Measurements from ENCODE around the gene RIC1.

Gene RIC1

GRCh38 chr9:5805478-5805877 is 176.6 kb downstream of the RIC1 start:
- DNase-seq (ENCODE audit: low read depth in 1 of 2, low spot score in 1 of 2) = no peak
- Histone ChIP-seq H3K27ac (replicated peaks) (no peak overlapping the region), H3K27me3 (ENCODE audit: insufficient read depth, poor library complexity, severe bottlenecking) (no peaks in the 10 kb centered on the region), H3K4me3 (replicated peaks; ENCODE audit: insufficient read depth, low read length) (no peak overlapping the region)
- TF ChIP-seq GABPA (IDR thresholded peaks at IDR 0.05; ENCODE audit: low read depth) (no peak), SPI1 (IDR thresholded peaks at IDR 0.05; ENCODE audit: borderline replicate concordance, low read depth) (no peak), CTCF (IDR thresholded peaks at IDR 0.05; ENCODE audit: insufficient read depth, low read length) (no peak), REST (IDR thresholded peaks at IDR 0.05; ENCODE audit: insufficient replicate concordance, low read depth) (no peak), POLR2AphosphoS5 (IDR thresholded peaks at IDR 0.05; ENCODE audit: low read depth) (no peak)

GRCh38 chr9:5811751-5812150 is 182.8 kb downstream of the RIC1 start:
- H3K27me3 ChIP-seq (ENCODE audit: insufficient read depth, poor library complexity, severe bottlenecking) = no peaks in the 10 kb centered on the region
- TF ChIP-seq SPI1 (IDR thresholded peaks at IDR 0.05; ENCODE audit: borderline replicate concordance, low read depth) (no peak), REST (IDR thresholded peaks at IDR 0.05; ENCODE audit: insufficient replicate concordance, low read depth) (no peak), CTCF (IDR thresholded peaks at IDR 0.05; ENCODE audit: insufficient read depth, low read length) (no peak), POLR2AphosphoS5 (IDR thresholded peaks at IDR 0.05; ENCODE audit: low read depth) (no peak), GABPA (IDR thresholded peaks at IDR 0.05; ENCODE audit: low read depth) (no peak)
- no peak for DNase-seq (ENCODE audit: low read depth in 1 of 2, low spot score in 1 of 2)
- no peak overlapping the region for H3K4me3 ChIP-seq (replicated peaks; ENCODE audit: insufficient read depth, low read length)
- H3K27ac ChIP-seq (replicated peaks) = no peak overlapping the region

- DNase-seq (ENCODE audit: low read depth in 1 of 2, low spot score in 1 of 2) = no peak
- Histone ChIP-seq H3K4me3 (replicated peaks; ENCODE audit: insufficient read depth, low read length) (no peak overlapping the region), H3K27ac (replicated peaks) (no peak overlapping the region), H3K27me3 (ENCODE audit: insufficient read depth, poor library complexity, severe bottlenecking) (no peaks in the 10 kb centered on the region)
- no peak for TF ChIP-seq SPI1 (IDR thresholded peaks at IDR 0.05; ENCODE audit: borderline replicate concordance, low read depth)
- TF ChIP-seq CTCF (IDR thresholded peaks at IDR 0.05; ENCODE audit: insufficient read depth, low read length) = no peak
- TF ChIP-seq GABPA (IDR thresholded peaks at IDR 0.05; ENCODE audit: low read depth) = no peak
- no peak for TF ChIP-seq POLR2AphosphoS5 (IDR thresholded peaks at IDR 0.05; ENCODE audit: low read depth)
- no peak for TF ChIP-seq REST (IDR thresholded peaks at IDR 0.05; ENCODE audit: insufficient replicate concordance, low read depth)
Measured at GRCh38 chr9:5813824-5814223, 184.9 kb downstream of the RIC1 start.

Measured in HL-60 (cell line).